ENCODE data around the gene FBXW8.

- no peak for TF ChIP-seq REST (IDR thresholded peaks at IDR 0.05; ENCODE audit: insufficient replicate concordance, low read depth)
- TF ChIP-seq CTCF (IDR thresholded peaks at IDR 0.05; ENCODE audit: insufficient read depth, low read length): no peak
These were observed 125.3 kb downstream of the FBXW8 start for GRCh38 chr12:117036046-117036445.

All from HL-60 (cell line).